ENCODE data around the gene AKT1. TPM values are rescaled to one million over a fixed set of nuclear protein-coding genes. Genes with fewer than 3 reads are reported as not detected.
"Not testable (repeated sequence)": the region's sequence is repeated elsewhere in the genome, so short reads cannot be mapped to it uniquely, and the experiment has no call there.

The AKT1 gene
- total and polyA plus RNA-seq, 4 donors = 30.6 to 192 (median 58.7) TPM

DNA sequence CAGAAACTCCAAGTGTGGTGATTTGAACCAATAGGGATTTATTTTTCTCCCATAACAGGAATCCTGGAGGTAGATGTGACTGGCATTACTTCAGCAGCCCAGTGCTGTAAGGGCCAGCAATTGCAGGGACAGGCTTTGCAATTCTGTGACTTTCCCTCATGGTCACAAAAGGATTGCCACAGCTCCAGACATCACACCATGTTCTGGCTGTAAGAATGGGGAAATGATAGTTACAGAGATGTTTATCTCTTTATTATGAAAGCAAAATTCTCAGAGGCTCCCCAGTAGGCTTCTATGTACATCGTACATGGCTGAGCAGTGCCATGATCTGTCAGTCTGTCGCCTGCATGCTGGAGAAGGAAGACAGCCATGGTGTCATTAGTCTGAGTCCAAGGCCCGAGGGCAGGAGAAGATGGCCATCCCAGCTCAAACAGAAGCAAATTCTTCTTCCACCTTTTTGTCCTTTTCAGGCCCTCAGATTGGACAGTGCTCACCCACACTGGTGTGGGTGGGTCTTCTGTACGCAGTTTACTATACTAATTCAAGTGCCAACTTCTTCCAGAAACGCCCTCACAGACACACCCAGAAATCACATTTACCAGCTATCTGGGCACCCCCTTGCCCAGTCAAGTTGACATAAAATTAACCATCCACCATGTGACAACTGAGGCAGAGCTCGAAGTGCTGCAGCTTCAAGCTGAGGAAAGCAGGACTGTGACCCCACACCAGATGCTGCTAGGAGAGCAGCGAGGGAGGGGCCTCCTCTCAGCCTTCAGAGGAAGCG lies 22.6 kb upstream of the AKT1 start:
- DNase-seq (ENCODE audit: low spot score) = no peak
- Histone ChIP-seq H3K36me3 (ENCODE audit: control insufficient read depth in 4 of 4, insufficient read depth in 3 of 4, low read depth in 1 of 4, low read length in 3 of 4) (no peaks in the 10 kb centered on the region), H3K27ac (ENCODE audit: low read depth in 1 of 2, low read length in 2 of 2) (no peak overlapping the region), H3K4me3 (ENCODE audit: low read depth in 1 of 3, low read length in 3 of 3) (no peak overlapping the region), H3K9me3 (ENCODE audit: control insufficient read depth in 4 of 4, low read length in 3 of 4) (no peaks in the 10 kb centered on the region), H3K27me3 (ENCODE audit: control insufficient read depth in 4 of 4, insufficient read depth in 4 of 4, low read length in 3 of 4) (no peaks in the 10 kb centered on the region), H3K9ac (ENCODE audit: low read depth in 1 of 2, low read length in 2 of 2) (no peak overlapping the region), H3K4me1 (ENCODE audit: control insufficient read depth in 4 of 4, insufficient read depth in 4 of 4, low read length in 3 of 4) (peaks cover 1 to 22% (median 11%) of the 10 kb centered on the region in 4 donors)
- TF ChIP-seq CTCF (IDR thresholded peaks at IDR 0.05; ENCODE audit: low read depth, low read length, missing input control) (no peak), HNF4G (IDR thresholded peaks at IDR 0.05) (no peak), SP1 (IDR thresholded peaks at IDR 0.05) (no peak), RAD21 (IDR thresholded peaks at IDR 0.05) (no peak), TAF1 (conservative IDR thresholded peaks at IDR 0.05) (no peak), FOXA2 (IDR thresholded peaks at IDR 0.05) (no peak), ATF3 (IDR thresholded peaks at IDR 0.05) (no peak), GABPA (IDR thresholded peaks at IDR 0.05 in 1 of 2, conservative IDR thresholded peaks at IDR 0.05 in 1 of 2) (no peak), EGR1 (IDR thresholded peaks at IDR 0.05; ENCODE audit: low read depth in 2 of 2) (no peak), HNF4A (conservative IDR thresholded peaks at IDR 0.05) (no peak), RXRA (IDR thresholded peaks at IDR 0.05) (no peak), NR2F2 (IDR thresholded peaks at IDR 0.05) (no peak)
- TF ChIP-seq, protein P1, sequence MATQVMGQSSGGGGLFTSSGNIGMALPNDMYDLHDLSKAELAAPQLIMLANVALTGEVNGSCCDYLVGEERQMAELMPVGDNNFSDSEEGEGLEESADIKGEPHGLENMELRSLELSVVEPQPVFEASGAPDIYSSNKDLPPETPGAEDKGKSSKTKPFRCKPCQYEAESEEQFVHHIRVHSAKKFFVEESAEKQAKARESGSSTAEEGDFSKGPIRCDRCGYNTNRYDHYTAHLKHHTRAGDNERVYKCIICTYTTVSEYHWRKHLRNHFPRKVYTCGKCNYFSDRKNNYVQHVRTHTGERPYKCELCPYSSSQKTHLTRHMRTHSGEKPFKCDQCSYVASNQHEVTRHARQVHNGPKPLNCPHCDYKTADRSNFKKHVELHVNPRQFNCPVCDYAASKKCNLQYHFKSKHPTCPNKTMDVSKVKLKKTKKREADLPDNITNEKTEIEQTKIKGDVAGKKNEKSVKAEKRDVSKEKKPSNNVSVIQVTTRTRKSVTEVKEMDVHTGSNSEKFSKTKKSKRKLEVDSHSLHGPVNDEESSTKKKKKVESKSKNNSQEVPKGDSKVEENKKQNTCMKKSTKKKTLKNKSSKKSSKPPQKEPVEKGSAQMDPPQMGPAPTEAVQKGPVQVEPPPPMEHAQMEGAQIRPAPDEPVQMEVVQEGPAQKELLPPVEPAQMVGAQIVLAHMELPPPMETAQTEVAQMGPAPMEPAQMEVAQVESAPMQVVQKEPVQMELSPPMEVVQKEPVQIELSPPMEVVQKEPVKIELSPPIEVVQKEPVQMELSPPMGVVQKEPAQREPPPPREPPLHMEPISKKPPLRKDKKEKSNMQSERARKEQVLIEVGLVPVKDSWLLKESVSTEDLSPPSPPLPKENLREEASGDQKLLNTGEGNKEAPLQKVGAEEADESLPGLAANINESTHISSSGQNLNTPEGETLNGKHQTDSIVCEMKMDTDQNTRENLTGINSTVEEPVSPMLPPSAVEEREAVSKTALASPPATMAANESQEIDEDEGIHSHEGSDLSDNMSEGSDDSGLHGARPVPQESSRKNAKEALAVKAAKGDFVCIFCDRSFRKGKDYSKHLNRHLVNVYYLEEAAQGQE (IDR thresholded peaks at IDR 0.05) = no peak
- TF ChIP-seq, protein P2, sequence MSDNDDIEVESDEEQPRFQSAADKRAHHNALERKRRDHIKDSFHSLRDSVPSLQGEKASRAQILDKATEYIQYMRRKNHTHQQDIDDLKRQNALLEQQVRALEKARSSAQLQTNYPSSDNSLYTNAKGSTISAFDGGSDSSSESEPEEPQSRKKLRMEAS (IDR thresholded peaks at IDR 0.05) = no peak
- 96% methylated on average over 8 of the region's 8 CpGs for WGBS

- H3K27ac ChIP-seq (ENCODE audit: low read depth in 1 of 2, low read length in 2 of 2) = peak overlapping the region; percentile 87 to 89
- H3K4me3 ChIP-seq (ENCODE audit: low read depth in 1 of 3, low read length in 3 of 3) = peak overlapping the region; percentile 68 to 91 (median 74)
- under 1% methylated on average over 8 of the region's 8 CpGs for WGBS
- peaks cover 1 to 22% (median 11%) of the 10 kb centered on the region in 4 donors for H3K4me1 ChIP-seq (ENCODE audit: control insufficient read depth in 4 of 4, insufficient read depth in 4 of 4, low read length in 3 of 4)
- H3K27me3 ChIP-seq (ENCODE audit: control insufficient read depth in 4 of 4, insufficient read depth in 4 of 4, low read length in 3 of 4) = no peaks in the 10 kb centered on the region
- no peaks in the 10 kb centered on the region for H3K9me3 ChIP-seq (ENCODE audit: control insufficient read depth in 4 of 4, low read length in 3 of 4)
- no peak for DNase-seq (ENCODE audit: low spot score)
- peak overlapping the region in 1 of 2 donors; percentile 82 for H3K9ac ChIP-seq (ENCODE audit: low read depth in 1 of 2, low read length in 2 of 2)
- no peaks in the 10 kb centered on the region for H3K36me3 ChIP-seq (ENCODE audit: control insufficient read depth in 4 of 4, insufficient read depth in 3 of 4, low read depth in 1 of 4, low read length in 3 of 4)
- TF ChIP-seq HNF4A (conservative IDR thresholded peaks at IDR 0.05) (no peak), FOXA1 (IDR thresholded peaks at IDR 0.05) (no peak), RAD21 (IDR thresholded peaks at IDR 0.05) (no peak), CTCF (IDR thresholded peaks at IDR 0.05; ENCODE audit: low read depth, low read length, missing input control) (no peak), GABPA (IDR thresholded peaks at IDR 0.05 in 1 of 2, conservative IDR thresholded peaks at IDR 0.05 in 1 of 2) (no peak)
- TF ChIP-seq, protein P1 (IDR thresholded peaks at IDR 0.05) = no peak
These were observed 21.0 kb upstream of the AKT1 start for GRCh38 chr14:104816616-104816884.

- not testable (repeated sequence) for H3K27me3 ChIP-seq (ENCODE audit: control insufficient read depth in 4 of 4, insufficient read depth in 4 of 4, low read length in 3 of 4); DNase-seq (ENCODE audit: low spot score); H3K36me3 ChIP-seq (ENCODE audit: control insufficient read depth in 4 of 4, insufficient read depth in 3 of 4, low read depth in 1 of 4, low read length in 3 of 4); H3K9ac ChIP-seq (ENCODE audit: low read depth in 1 of 2, low read length in 2 of 2); H3K9me3 ChIP-seq (ENCODE audit: control insufficient read depth in 4 of 4, low read length in 3 of 4)
- Histone ChIP-seq H3K4me3 (ENCODE audit: low read depth in 1 of 3, low read length in 3 of 3) (peak overlapping the region in 1 of 3 donors; percentile 91), H3K4me1 (ENCODE audit: control insufficient read depth in 4 of 4, insufficient read depth in 4 of 4, low read length in 3 of 4) (peaks cover 1 to 22% (median 10%) of the 10 kb centered on the region in 4 donors), H3K27ac (ENCODE audit: low read depth in 1 of 2, low read length in 2 of 2) (peak overlapping the region in 1 of 2 donors; percentile 87)
- 90% methylated on average over 15 of the region's 15 CpGs for WGBS
These were observed 19.2 kb upstream of the AKT1 start for GRCh38 chr14:104814701-104815100.

Measured in liver (tissue), 9 donors.